ENCODE results near the gene MAGI2. TPM values are rescaled to one million over a fixed set of nuclear protein-coding genes. Genes with fewer than 3 reads are reported as not detected.

Gene MAGI2
- total RNA-seq, 1 experiment from 2014 or later, result 14.3 TPM

GRCh38 chr7:79035858-79036257, 417.6 kb downstream of the MAGI2 start:
- no peak overlapping the region for H2AFZ ChIP-seq (ENCODE audit: low read length)
- no peak overlapping the region for H4K5ac ChIP-seq (ENCODE audit: insufficient read length, low read depth, low read length)
- no peaks in the 10 kb centered on the region for H4K20me1 ChIP-seq (ENCODE audit: control insufficient read depth, insufficient read depth, insufficient read length)
- H2BK20ac ChIP-seq (ENCODE audit: low read depth, low read length, poor library complexity, severe bottlenecking), result no peak overlapping the region
- no peak overlapping the region for H4K8ac ChIP-seq (replicated peaks; ENCODE audit: insufficient read length, low read depth, low read length)
- H3K9ac ChIP-seq (ENCODE audit: extremely low read depth, insufficient read length, low read length), result no peak overlapping the region
- no peaks in the 10 kb centered on the region for H3K23me2 ChIP-seq (ENCODE audit: insufficient read length, low read depth, low read length, poor library complexity, severe bottlenecking)
- Mint-ChIP-seq H3K27ac (no peak overlapping the region), H3K4me1 (no peaks in the 10 kb centered on the region), H3K4me3 (no peak overlapping the region), H3K27me3 (ENCODE audit: low read depth) (no peaks in the 10 kb centered on the region), H3K9me3 (no peaks in the 10 kb centered on the region), H3K36me3 (ENCODE audit: insufficient read depth in 1 of 3, low read depth in 3 of 3) (no peaks in the 10 kb centered on the region)
- no peaks in the 10 kb centered on the region for H3K79me2 ChIP-seq (ENCODE audit: insufficient read depth, low read length)
- no peak for DNase-seq
- TF ChIP-seq CTCF (conservative IDR thresholded peaks at IDR 0.05), result no peak
- H3K4me2 ChIP-seq (ENCODE audit: insufficient read depth, insufficient read length, low read length), result no peak overlapping the region
- H2BK12ac ChIP-seq (ENCODE audit: insufficient read length, low read depth, low read length), result no peak overlapping the region
- no peak overlapping the region for H3K4ac ChIP-seq (ENCODE audit: low read depth, low read length)
- WGBS (ENCODE audit: extremely low coverage, insufficient read length, low lambda C conversion rate), result no CpG with 5 or more reads among the region's 3 CpGs
- H3K23ac ChIP-seq (ENCODE audit: insufficient read length, low read depth, low read length), result no peak overlapping the region
- no peak overlapping the region for H3K14ac ChIP-seq (ENCODE audit: insufficient read depth, low read length)
- no peaks in the 10 kb centered on the region for H3K9me3 ChIP-seq (ENCODE audit: control insufficient read depth, low read depth, low read length)
- H3K18ac ChIP-seq (ENCODE audit: insufficient read length, low read depth, low read length), result no peak overlapping the region
- no peak overlapping the region for H2AK5ac ChIP-seq (ENCODE audit: insufficient read length, low read length)
- H2BK15ac ChIP-seq (ENCODE audit: low read depth, low read length), result no peak overlapping the region
- no peak overlapping the region for H3T11ph ChIP-seq (ENCODE audit: low read length)
- H2BK5ac ChIP-seq (ENCODE audit: insufficient read length, low read length), result no peak overlapping the region
- no peak overlapping the region for H3K56ac ChIP-seq (ENCODE audit: insufficient read length, low read depth, low read length)
- no peak overlapping the region for H2BK120ac ChIP-seq (ENCODE audit: low read depth, low read length, poor library complexity, severe bottlenecking)
- no peak overlapping the region for H3K27ac ChIP-seq (ENCODE audit: insufficient read length, low read depth, low read length)
- no peak overlapping the region for H4K91ac ChIP-seq (ENCODE audit: insufficient read length, low read depth, low read length)
- no peaks in the 10 kb centered on the region for H3K27me3 ChIP-seq (ENCODE audit: insufficient read depth, low read length)
- H3K4me1 ChIP-seq (ENCODE audit: insufficient read depth, low read length), result no peaks in the 10 kb centered on the region
- no peaks in the 10 kb centered on the region for H3K79me1 ChIP-seq (ENCODE audit: insufficient read depth, low read depth, low read length, poor library complexity, severe bottlenecking)
